ENCODE measurements around the gene ATR. TPM values are rescaled to one million over a fixed set of nuclear protein-coding genes. Genes with fewer than 3 reads are reported as not detected.
"Not testable (repeated sequence)": the region's sequence is repeated elsewhere in the genome, so short reads cannot be mapped to it uniquely, and the experiment has no call there.

Gene ATR
- total and polyA plus RNA-seq, 4 donors: 3.1 to 30.0 (median 14.8) TPM

DNA sequence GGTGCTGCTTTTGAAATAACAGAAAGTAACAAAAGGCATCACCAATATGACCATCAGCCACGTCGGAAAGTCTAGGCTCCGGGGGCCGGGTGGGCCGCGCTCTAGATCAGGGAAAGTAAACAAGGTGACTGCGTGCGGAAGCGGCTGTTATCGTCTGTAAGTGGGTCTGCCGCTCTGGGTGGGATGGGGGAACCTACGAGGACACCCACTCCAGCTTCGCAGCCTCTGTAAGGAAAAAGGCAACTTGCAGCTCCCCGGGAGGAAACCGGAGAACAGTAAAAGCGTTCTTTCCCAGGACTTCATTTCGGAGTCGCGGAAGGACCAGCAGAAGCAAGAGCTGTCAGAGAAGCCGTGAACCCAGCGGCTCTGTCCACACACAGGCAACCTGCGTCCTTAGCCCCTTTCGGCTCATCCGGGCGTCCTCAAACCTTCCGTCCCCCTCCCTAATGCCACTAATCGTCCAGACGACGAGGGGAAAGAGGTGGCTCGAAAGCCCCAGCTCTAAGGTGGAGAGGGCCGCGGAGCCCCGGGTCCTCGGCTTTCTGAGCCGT is 131.2 kb downstream of the ATR start:
- WGBS, 2 donors: 0% methylated on average over 35 of the region's 35 CpGs
- Histone ChIP-seq H3K9me3 (ENCODE audit: control insufficient read depth, low read length) (no peaks in the 10 kb centered on the region), H3K27ac (ENCODE audit: low read depth in 1 of 2, low read length in 2 of 2) (peak overlapping the region; percentile 51 to 92), H3K27me3 (ENCODE audit: control insufficient read depth in 1 of 2, insufficient read depth in 2 of 2, low read length in 1 of 2) (no peaks in the 10 kb centered on the region), H3K4me1 (ENCODE audit: control insufficient read depth in 1 of 2, insufficient read depth in 2 of 2, low read length in 2 of 2) (peaks cover 3 to 8% of the 10 kb centered on the region in 2 donors), H3K36me3 (ENCODE audit: control insufficient read depth in 1 of 2, insufficient read depth in 2 of 2, low read length in 1 of 2) (peaks cover 0 to 3% of the 10 kb centered on the region in 2 donors), H3K4me3 (ENCODE audit: low read length in 2 of 2) (peak overlapping the region; percentile 92 to 98)
- ATAC-seq (ENCODE audit: low FRiP score) (peak; percentile 73), DNase-seq (peak; percentile 55 to 82)
- intact Hi-C loops (cut with DNase I): loop anchor here in 1 of 2 donors (5.0 kb wide), 2 partner anchors 130 to 275 kb away; partner anchors contain the start of genes ATR and TRPC1

DNA sequence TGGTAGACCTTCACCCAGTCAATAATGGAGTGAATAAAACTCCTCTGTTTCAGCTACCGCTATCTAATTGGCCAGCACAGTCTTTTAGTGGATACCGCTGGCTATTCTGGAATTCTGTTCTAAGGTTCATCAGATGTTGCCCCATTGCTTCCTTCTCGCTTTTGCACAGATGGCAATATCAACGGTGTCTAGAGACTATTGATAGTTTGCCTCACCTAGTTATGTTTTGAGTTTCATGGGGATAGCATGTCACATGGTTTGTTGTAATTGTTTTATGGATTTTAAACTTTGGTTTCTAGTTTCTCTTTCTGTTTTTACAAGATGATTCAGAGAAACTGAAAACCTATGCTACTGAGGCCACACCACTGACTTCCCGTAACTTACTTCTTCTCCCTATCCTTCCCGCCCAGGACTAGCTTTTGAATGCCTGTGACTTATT is 132.7 kb downstream of the ATR start:
- intact Hi-C loops (cut with DNase I): loop anchor here in 1 of 2 donors (5.0 kb wide), 2 partner anchors 131 to 276 kb away; partner anchors contain the start of genes ATR and TRPC1
- Histone ChIP-seq H3K27me3 (ENCODE audit: control insufficient read depth in 1 of 2, insufficient read depth in 2 of 2, low read length in 1 of 2) (no peaks in the 10 kb centered on the region), H3K9me3 (ENCODE audit: control insufficient read depth, low read length) (no peaks in the 10 kb centered on the region), H3K27ac (ENCODE audit: low read depth in 1 of 2, low read length in 2 of 2) (no peak overlapping the region), H3K4me1 (ENCODE audit: control insufficient read depth in 1 of 2, insufficient read depth in 2 of 2, low read length in 2 of 2) (peaks cover 3 to 8% of the 10 kb centered on the region in 2 donors), H3K36me3 (ENCODE audit: control insufficient read depth in 1 of 2, insufficient read depth in 2 of 2, low read length in 1 of 2) (peaks cover 0 to 3% of the 10 kb centered on the region in 2 donors), H3K4me3 (ENCODE audit: low read length in 2 of 2) (no peak overlapping the region)
- no peak for ATAC-seq (ENCODE audit: low FRiP score)
- WGBS, 2 donors: 80 to 82% methylated on average over 6 of the region's 6 CpGs
- DNase-seq: no peak

- intact Hi-C loops (cut with DNase I): no loop called here
- ATAC-seq (ENCODE audit: low FRiP score): no peak
These were observed 134.2 kb downstream of the ATR start for GRCh38 chr3:142444343-142444742.

GRCh38 chr3:142443060-142443459 is 135.5 kb downstream of the ATR start:
- H3K4me1 ChIP-seq (ENCODE audit: control insufficient read depth in 1 of 2, insufficient read depth in 2 of 2, low read length in 2 of 2); H3K36me3 ChIP-seq (ENCODE audit: control insufficient read depth in 1 of 2, insufficient read depth in 2 of 2, low read length in 1 of 2); intact Hi-C loops (cut with DNase I); H3K27ac ChIP-seq (ENCODE audit: low read depth in 1 of 2, low read length in 2 of 2); ATAC-seq (ENCODE audit: low FRiP score); H3K4me3 ChIP-seq (ENCODE audit: low read length in 2 of 2); DNase-seq; H3K9me3 ChIP-seq (ENCODE audit: control insufficient read depth, low read length); H3K27me3 ChIP-seq (ENCODE audit: control insufficient read depth in 1 of 2, insufficient read depth in 2 of 2, low read length in 1 of 2): not testable (repeated sequence)
- 96 to 97% methylated on average over 12 of the region's 12 CpGs for WGBS, 2 donors

More at GRCh38 chr3:142444343-142444742, 134.2 kb downstream of the ATR start:
- WGBS, 2 donors: 96 to 97% methylated on average over 11 of the region's 11 CpGs
- Histone ChIP-seq H3K27me3 (ENCODE audit: control insufficient read depth in 1 of 2, insufficient read depth in 2 of 2, low read length in 1 of 2) (no peaks in the 10 kb centered on the region), H3K9me3 (ENCODE audit: control insufficient read depth, low read length) (no peaks in the 10 kb centered on the region), H3K4me1 (ENCODE audit: control insufficient read depth in 1 of 2, insufficient read depth in 2 of 2, low read length in 2 of 2) (peaks cover 3 to 8% of the 10 kb centered on the region in 2 donors), H3K27ac (ENCODE audit: low read depth in 1 of 2, low read length in 2 of 2) (no peak overlapping the region), H3K36me3 (ENCODE audit: control insufficient read depth in 1 of 2, insufficient read depth in 2 of 2, low read length in 1 of 2) (no peaks in the 10 kb centered on the region), H3K4me3 (ENCODE audit: low read length in 2 of 2) (no peak overlapping the region)
- DNase-seq: no peak

DNA sequence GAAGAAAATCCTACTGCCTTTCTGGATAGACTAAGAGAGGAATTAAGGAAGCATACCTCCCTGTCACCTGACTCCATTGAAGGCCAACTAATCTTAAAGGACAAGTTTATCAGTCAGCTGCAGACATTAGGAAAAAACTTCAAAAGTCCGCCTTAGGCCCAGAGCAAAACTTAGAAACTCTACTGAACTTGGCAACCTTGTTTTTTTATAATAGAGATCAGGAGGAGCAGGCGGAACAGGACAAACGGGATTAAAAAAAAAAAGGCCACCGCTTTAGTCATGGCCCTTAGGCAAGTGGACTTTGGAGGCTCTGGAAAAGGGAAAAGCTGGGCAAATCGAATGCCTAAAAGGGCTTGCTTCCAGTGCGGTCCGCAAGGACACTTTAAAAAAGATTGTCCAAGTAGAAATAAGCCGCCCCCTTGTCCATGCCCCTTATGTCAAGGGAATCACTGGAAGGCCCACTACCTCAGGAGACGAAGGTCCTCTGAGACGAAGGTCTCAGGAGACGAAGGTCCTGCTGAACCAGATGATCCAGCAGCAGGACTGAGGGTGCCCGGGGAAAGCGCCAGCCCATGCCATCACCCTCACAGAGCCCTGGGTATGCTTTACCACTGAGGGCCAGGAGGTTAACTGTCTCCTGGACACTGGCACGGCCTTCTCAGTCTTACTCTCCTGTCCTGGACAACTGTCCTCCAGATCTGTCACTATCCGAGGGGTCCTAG is 138.9 kb downstream of the ATR start:
- WGBS, 2 donors: 90 to 93% methylated on average over 15 of the region's 15 CpGs
- H3K27ac ChIP-seq (ENCODE audit: low read depth in 1 of 2, low read length in 2 of 2); H3K27me3 ChIP-seq (ENCODE audit: control insufficient read depth in 1 of 2, insufficient read depth in 2 of 2, low read length in 1 of 2); H3K4me3 ChIP-seq (ENCODE audit: low read length in 2 of 2); ATAC-seq (ENCODE audit: low FRiP score); DNase-seq; H3K36me3 ChIP-seq (ENCODE audit: control insufficient read depth in 1 of 2, insufficient read depth in 2 of 2, low read length in 1 of 2); intact Hi-C loops (cut with DNase I); H3K4me1 ChIP-seq (ENCODE audit: control insufficient read depth in 1 of 2, insufficient read depth in 2 of 2, low read length in 2 of 2); H3K9me3 ChIP-seq (ENCODE audit: control insufficient read depth, low read length): not testable (repeated sequence)

DNA sequence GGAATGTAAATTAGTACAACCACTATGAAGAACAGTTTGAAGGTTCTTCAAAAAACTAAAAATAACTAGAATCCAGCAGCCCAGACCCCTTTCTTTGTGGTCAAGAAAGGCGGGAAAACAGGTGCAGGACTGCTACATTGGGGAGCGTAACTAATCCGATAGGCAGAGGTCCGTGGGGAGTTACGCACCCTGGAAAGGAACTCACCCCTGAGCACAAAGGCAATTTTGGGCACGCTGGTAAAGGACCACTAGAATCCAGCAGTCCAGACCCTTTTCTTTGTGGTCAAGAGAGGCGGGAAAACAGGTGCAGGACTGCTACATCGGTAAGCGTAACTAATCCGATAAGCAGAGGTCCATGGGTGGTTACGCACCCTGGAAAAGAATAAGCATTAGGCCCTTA is 140.4 kb downstream of the ATR start:
- H3K36me3 ChIP-seq (ENCODE audit: control insufficient read depth in 1 of 2, insufficient read depth in 2 of 2, low read length in 1 of 2); H3K9me3 ChIP-seq (ENCODE audit: control insufficient read depth, low read length); H3K27ac ChIP-seq (ENCODE audit: low read depth in 1 of 2, low read length in 2 of 2); intact Hi-C loops (cut with DNase I); H3K4me3 ChIP-seq (ENCODE audit: low read length in 2 of 2); DNase-seq; ATAC-seq (ENCODE audit: low FRiP score); H3K4me1 ChIP-seq (ENCODE audit: control insufficient read depth in 1 of 2, insufficient read depth in 2 of 2, low read length in 2 of 2); H3K27me3 ChIP-seq (ENCODE audit: control insufficient read depth in 1 of 2, insufficient read depth in 2 of 2, low read length in 1 of 2): not testable (repeated sequence)
- WGBS, 2 donors: 97 to 98% methylated on average over 11 of the region's 11 CpGs

- H3K4me1 ChIP-seq (ENCODE audit: control insufficient read depth in 1 of 2, insufficient read depth in 2 of 2, low read length in 2 of 2): no peaks in the 10 kb centered on the region
- intact Hi-C loops (cut with DNase I): no loop called here
- no peaks in the 10 kb centered on the region for H3K9me3 ChIP-seq (ENCODE audit: control insufficient read depth, low read length)
- no peak overlapping the region for H3K27ac ChIP-seq (ENCODE audit: low read depth in 1 of 2, low read length in 2 of 2)
- H3K4me3 ChIP-seq (ENCODE audit: low read length in 2 of 2): no peak overlapping the region
- ATAC-seq (ENCODE audit: low FRiP score): no peak
- H3K36me3 ChIP-seq (ENCODE audit: control insufficient read depth in 1 of 2, insufficient read depth in 2 of 2, low read length in 1 of 2): no peaks in the 10 kb centered on the region
- DNase-seq: no peak
- no peaks in the 10 kb centered on the region for H3K27me3 ChIP-seq (ENCODE audit: control insufficient read depth in 1 of 2, insufficient read depth in 2 of 2, low read length in 1 of 2)
These were observed 141.5 kb downstream of the ATR start for GRCh38 chr3:142436951-142437585.

DNA sequence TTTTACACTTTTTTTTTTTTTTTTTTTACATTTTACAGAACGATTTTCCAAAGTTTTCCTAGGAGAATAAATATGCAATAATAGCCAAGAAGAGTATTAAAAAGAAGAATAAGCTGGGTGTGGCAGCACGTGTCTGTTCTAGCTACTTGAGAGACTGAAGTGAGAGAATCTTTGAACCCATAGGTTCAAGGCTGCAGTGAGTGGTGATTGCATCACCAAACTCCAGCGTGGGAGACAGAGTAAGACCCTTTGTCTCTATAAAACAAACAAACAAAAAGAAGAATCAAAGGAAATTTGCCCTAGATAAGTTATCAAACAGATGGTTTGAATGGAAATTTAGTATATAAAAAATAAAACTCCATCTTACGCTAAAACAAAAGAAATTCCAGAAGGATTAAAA is 144.0 kb downstream of the ATR start:
- Histone ChIP-seq H3K4me1 (ENCODE audit: control insufficient read depth in 1 of 2, insufficient read depth in 2 of 2, low read length in 2 of 2) (no peaks in the 10 kb centered on the region), H3K27ac (ENCODE audit: low read depth in 1 of 2, low read length in 2 of 2) (no peak overlapping the region), H3K27me3 (ENCODE audit: control insufficient read depth in 1 of 2, insufficient read depth in 2 of 2, low read length in 1 of 2) (no peaks in the 10 kb centered on the region), H3K36me3 (ENCODE audit: control insufficient read depth in 1 of 2, insufficient read depth in 2 of 2, low read length in 1 of 2) (peaks cover 4 to 5% of the 10 kb centered on the region in 2 donors), H3K4me3 (ENCODE audit: low read length in 2 of 2) (no peak overlapping the region), H3K9me3 (ENCODE audit: control insufficient read depth, low read length) (no peaks in the 10 kb centered on the region)
- ATAC-seq (ENCODE audit: low FRiP score) (no peak), DNase-seq (no peak)
- intact Hi-C loops (cut with DNase I): no loop called here
- 76 to 81% methylated on average over 4 of the region's 4 CpGs for WGBS, 2 donors

All from aorta (tissue), 5 donors.